HG02642 (cell line): ENCODE data around the gene EEF1A2.

ENCODE experiments used
- ATAC-seq: cut with Tn5 transposase; IDR thresholded peaks from one replicate; pipeline ENCODE4 v1.9.1; 2021; ENCODE audit warnings: mild to moderate bottlenecking; ENCODE audit not compliant: unreplicated experiment, poor library complexity

EEF1A2 gene

GRCh38 chr20:63471981-63472831 is 26.7 kb downstream of the EEF1A2 start, which contains the start of gene KCNQ2:
TSS of gene KCNQ2 (minus strand) at chr20:63472655. CDS start at chr20:63472463, 192 bp downstream.
- ATAC-seq = no peak

DNA sequence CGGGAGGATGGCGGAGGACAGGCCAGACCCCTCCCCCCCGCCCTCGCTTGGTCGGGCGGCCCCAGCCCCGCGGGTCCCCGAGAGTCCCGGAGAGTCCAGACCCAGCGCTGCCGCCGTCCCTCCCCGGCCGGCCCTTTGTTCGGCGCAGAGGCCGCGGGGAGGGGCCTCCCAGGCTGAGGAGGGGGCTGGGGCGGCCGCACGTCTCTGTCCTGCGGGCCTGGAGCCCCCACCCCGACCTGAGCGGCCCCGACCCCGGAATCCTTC is 27.2 kb downstream of the EEF1A2 start:
- ATAC-seq = no peak

DNA sequence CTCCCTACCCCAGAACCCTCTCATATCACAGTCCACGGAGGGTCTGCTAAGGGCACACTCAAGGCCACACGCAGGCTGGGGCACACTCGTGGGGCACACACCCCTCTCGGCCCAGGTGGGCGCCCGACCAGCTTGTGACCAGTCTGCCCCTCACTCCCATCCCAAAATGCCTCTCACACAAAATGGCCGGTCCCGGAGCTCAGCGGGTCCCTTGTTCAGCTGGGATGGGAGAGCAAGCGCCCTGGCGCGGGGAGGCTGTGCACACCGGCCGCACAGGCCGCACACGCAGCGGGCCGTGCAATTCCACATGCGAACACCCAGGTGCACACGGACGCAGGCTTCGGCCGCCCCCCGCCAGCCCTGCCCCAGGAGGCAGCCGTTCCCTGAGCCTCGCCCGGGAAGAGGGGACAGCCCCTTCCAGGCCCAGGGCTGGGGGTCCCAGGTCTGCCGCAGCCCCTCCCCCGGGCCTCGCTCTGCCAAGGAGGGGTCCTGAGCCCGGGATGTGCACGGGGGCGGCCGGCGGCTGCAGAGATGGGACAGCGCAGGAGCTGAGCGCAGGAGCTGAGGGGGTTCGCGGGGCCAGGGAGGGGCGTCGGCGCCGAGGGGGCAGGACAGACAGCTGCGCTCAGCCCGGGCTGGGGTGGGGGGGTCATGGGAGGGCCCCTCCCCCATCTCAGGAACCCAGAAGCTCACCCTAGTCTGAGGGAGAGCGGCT is 27.7 kb downstream of the EEF1A2 start:
- no peak for ATAC-seq

DNA sequence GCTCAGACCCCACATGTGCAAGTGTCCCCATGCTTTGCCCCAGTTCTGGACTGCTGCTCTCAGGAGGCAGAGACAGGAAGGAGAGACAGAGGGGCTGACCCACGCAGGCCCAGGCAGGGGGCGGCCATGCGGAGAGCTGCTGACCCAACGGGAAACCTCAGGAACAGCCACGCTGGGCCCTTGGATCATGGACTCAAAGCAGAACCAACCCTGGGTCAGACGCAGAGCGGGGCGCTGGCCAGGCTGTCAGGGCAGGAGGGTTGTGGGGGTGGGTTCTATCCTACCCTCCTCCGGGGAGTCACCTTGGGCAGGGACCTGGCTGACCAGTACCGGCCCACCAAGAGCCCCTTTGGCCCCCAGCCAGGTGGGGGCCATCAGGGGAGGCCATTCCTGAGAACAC is 28.5 kb downstream of the EEF1A2 start:
- no peak for ATAC-seq

GRCh38 chr20:63469713-63470101 is 29.2 kb downstream of the EEF1A2 start:
- ATAC-seq = no peak

- ATAC-seq = no peak
Measured at GRCh38 chr20:63469019-63469712, 29.7 kb downstream of the EEF1A2 start.

DNA sequence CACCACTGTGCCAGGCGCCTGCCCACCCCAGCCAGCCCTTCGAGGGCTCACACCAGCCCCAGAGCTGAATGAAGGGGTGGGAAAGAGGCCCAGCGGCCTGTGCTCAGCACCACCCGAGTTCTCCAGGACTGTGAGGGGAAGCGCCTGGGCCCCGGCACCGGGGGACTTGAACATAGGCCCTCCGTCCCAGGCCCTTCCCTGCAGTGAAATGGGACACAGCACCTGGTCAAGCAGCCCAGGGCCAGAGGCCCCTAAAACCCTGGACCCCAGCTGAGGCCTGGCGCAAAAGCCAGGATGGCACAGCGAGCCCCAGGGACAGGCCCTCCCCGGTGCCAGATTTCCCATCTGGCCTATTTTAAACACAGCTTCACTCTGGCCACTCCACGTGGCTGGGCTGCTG is 30.5 kb downstream of the EEF1A2 start:
- no peak for ATAC-seq

DNA sequence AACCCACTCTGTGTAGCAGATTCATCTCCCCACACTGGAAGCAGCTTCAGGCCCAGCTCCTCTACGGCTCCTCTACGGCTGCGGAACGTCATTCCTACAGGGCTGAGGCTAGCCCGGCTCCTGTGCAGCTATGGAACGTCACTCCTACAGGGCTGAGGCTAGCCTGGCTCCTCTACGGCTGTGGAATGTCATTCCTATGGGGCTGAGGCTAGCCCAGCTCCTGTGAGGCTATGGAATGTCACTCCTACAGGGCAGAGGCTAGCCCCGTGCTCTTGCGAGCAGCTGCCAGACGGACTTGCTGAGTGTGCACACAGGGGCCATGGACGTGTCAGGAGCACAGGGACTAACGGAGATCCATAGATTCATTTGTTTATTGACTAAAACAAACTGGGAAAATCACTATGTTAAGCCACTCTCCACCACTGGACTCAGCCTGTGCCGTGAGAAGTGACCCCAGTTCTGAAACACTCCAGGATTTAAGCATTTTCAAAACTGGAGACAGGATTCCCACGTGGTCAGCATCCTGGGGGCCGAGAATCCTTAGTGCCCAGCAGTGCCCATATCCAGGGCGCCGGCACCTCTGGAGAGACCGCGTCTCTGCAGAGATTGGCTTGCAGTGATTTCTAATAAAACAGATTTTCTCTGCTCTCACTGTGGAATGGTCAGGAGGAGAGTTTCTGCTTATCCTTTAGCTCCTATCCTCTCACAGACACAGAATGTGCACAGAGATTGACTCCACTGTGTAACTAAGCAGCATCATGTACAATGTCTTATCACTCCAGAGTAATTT is 31.4 kb downstream of the EEF1A2 start:
- no peak for ATAC-seq

- ATAC-seq = no peak
Measured at GRCh38 chr20:63466861-63467260, 32.0 kb downstream of the EEF1A2 start.

DNA sequence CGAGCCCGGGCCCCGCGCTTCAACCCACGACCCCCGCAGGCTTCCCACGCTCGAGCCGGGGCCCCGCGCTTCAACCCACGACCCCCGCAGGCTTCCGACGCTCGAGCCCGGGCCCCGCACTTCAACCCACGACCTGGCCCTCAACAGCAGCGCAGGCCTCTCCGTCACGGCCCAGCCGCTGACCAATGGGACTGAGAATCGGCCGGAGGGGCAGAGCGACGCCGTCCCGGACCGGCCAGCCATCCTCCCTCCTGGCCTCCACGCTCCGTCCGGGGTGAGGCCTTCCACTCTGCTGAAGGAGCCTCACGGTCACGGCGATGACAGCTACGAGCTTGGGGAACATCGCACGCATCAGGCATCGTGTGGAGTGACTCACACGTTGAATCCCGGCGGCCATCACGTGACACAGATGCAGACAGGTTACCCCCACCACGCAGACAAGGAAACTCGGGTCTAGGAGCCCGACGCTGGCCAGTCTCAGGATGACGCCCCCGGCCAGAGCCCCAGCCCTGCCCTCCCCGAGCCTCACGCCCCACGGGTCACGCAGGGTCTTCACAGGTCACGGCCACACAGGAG is 32.5 kb downstream of the EEF1A2 start:
- no peak for ATAC-seq

- ATAC-seq = no peak
Measured at GRCh38 chr20:63465380-63466249, 33.3 kb downstream of the EEF1A2 start.

DNA sequence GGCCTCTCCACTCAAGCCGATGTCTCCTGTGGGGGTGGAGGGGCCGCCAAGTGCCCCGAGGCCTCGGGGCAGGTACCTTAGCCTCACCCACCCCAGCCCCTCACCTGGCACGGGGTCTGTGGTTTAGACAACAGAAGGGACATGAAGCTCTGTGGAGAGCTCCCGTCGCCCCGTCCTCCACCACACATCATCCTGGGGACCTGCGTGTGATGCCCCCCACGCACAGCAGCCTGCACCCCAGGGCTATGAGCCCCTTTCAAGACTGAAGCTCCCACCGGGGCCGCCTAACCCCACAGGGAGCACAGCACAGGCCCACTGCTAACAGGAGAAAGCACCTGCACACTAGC is 34.6 kb downstream of the EEF1A2 start:
- no peak for ATAC-seq

DNA sequence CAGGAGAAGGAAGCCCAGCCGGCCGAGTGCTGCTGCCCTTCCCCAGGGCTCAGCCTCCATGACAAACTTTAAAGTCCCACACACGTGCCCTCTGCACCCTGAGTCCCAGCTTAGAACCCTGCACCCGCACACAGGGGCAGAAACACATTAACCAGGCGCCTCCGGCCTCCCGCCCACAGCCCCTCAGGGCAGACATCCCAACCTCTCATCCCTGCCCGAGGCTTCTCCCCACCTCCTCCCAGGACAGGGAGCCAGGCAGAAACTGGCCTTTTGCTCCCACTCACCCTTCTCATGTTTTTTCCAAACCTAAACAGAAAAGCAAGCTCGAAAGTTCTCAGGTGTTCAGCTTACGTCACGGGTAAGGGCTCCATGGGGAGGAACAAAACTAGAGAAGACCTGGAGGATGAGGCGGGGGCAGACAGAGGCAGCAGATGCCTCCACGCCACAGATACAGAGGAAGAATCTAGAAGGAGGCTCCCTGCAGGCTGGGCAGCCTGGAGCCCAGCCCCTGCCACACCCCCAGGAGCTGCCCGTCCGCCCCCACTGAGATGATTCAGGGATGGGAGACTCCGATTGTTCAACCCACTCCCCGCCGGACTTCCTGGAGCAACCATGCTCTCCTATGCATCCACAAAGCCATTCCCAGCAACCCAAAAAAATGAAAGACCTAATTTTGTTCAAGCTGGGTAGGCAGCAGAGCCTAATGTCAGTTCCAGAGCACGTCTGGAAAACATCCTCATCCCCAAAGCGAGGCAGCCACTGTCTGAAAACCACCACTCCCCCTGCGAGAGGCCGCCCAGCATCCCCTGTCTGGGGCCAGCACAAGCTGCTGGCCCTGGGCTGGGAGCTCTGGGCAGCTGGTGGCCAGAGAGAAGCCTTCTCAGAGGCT is 35.2 kb downstream of the EEF1A2 start:
- ATAC-seq = no peak

GRCh38 chr20:63462244-63462643 is 36.6 kb downstream of the EEF1A2 start:
- ATAC-seq = no peak

GRCh38 chr20:63461104-63461763 is 37.6 kb downstream of the EEF1A2 start:
- no peak for ATAC-seq

GRCh38 chr20:63459070-63459380 is 39.9 kb downstream of the EEF1A2 start:
- ATAC-seq = no peak

GRCh38 chr20:63458170-63459069 is 40.5 kb downstream of the EEF1A2 start:
- no peak for ATAC-seq
